Body of pancreas (tissue), 4 donors: ENCODE data around the gene CAPZB.

Experiments
- CTCF ChIP-seq, 7 experiments: fragments of 450-650 bp in 4 of 7; fragments of 200-600 bp in 3 of 7; sonication (generic) in 3 of 7; IDR thresholded peaks; one replicate each; pipeline ENCODE4 v1.5.1; 2016 to 2019; ENCODE audit warnings: antibody characterized with exemption in 7 of 7
- POLR2A ChIP-seq, 3 donors: fragments of 450-650 bp; IDR thresholded peaks; one replicate each; pipeline ENCODE4 v1.6.1; 2016; ENCODE audit warnings: antibody characterized with exemption in 3 of 3, mild to moderate bottlenecking in 2 of 3

DNA sequence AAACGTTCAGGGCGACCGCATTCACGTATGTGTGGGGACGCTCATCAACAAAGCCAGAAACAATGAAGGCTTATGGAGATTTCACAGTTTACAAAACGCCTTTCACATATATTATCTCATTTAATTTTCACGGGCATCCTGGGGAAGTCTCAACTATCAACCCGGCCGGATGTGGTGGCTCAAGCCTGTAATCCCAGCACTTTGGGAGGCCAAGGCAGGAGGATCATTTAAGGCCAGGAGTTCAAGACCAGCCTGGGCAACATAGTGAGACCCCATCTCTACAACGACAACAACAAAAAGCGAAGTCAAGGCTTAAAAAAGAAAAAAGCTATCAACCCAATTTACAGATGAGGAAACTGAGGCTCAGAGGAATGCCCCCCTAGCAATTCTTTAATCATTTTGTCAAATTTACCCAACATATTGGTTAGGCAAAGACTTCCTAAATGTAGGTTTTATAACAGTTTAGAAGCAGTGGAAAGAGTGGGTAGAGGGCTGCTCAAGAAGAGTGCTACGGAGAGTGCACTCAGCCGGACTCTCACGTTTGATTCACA, 144.9 kb downstream of the CAPZB start:
- TF ChIP-seq CTCF (IDR thresholded peaks at IDR 0.05) (no peak), POLR2A (IDR thresholded peaks at IDR 0.05) (no peak)
